Activated naive CD4-positive, alpha-beta T cell treated with anti-CD3 and anti-CD28 coated beads for 36 hours (primary cell): ENCODE measurements around the gene PGM1. TPM values are rescaled to one million over a fixed set of nuclear protein-coding genes. Genes with fewer than 3 reads are reported as not detected.

Experiments used
- CTCF ChIA-PET: fragments of 350-600 bp; sonication (Branson Sonifier 250); formaldehyde crosslinking; loops from one replicate; lab custom pipeline; 2021; ENCODE audit warnings: antibody characterized with exemption; lab: Charles Lee
- DNase-seq: peaks from one replicate; pipeline ENCODE4 v3.0.0-alpha.2; 2020
- H3K27ac Mint-ChIP-seq: one replicate; pipeline ENCODE4 v1.8.0; 2021; ENCODE audit warnings: mild to moderate bottlenecking, mixed read lengths
- H3K27me3 Mint-ChIP-seq: one replicate; pipeline ENCODE4 v1.8.0; 2021; ENCODE audit warnings: low read depth, mixed read lengths
- H3K36me3 Mint-ChIP-seq: one replicate; pipeline ENCODE4 v1.8.0; 2021; ENCODE audit warnings: low read depth, mixed read lengths
- H3K4me1 Mint-ChIP-seq: one replicate; pipeline ENCODE4 v1.8.0; 2021; ENCODE audit warnings: low read depth, mixed read lengths
- H3K4me3 Mint-ChIP-seq: one replicate; pipeline ENCODE4 v1.8.0; 2021; ENCODE audit warnings: mild to moderate bottlenecking, moderate library complexity, mixed read lengths
- H3K9me3 Mint-ChIP-seq: one replicate; pipeline ENCODE4 v1.8.0; 2021; ENCODE audit warnings: mixed read lengths
- intact Hi-C: fragments of 100-400 bp; cut with micrococcal nuclease; formaldehyde crosslinking; loops from one replicate; pipeline ENCODE4 v1.15.1; 2023
- total RNA-seq, 2 experiments: library from RNA; stranded (reverse); gene quantifications; one replicate each; pipeline ENCODE4 v1.2.3, GENCODE V29; 2021

Gene PGM1
- total RNA-seq, 2 experiments from 2014 or later: 25.3 to 27.5 TPM

GRCh38 chr1:63621698-63622097, 28.5 kb downstream of the PGM1 start:
- H3K27me3 Mint-ChIP-seq: no peaks in the 10 kb centered on the region
- H3K36me3 Mint-ChIP-seq: peaks cover 2% of the 10 kb centered on the region
- CTCF ChIA-PET: interaction anchor here (0.8 to 1.4 kb wide), 2 partner anchors 516 to 625 kb away, joined by 4 to 5 read pairs; no protein-coding TSS in a partner anchor
- no peak overlapping the region for H3K4me3 Mint-ChIP-seq
- H3K9me3 Mint-ChIP-seq: no peaks in the 10 kb centered on the region
- intact Hi-C loops: no loop called here
- no peak for DNase-seq
- H3K27ac Mint-ChIP-seq: no peak overlapping the region
- H3K4me1 Mint-ChIP-seq: peaks cover 2% of the 10 kb centered on the region

- CTCF ChIA-PET: interaction anchor here (0.6 to 0.8 kb wide), 2 partner anchors 47 to 622 kb away, joined by 3 to 4 read pairs; no protein-coding TSS in a partner anchor
- Mint-ChIP-seq H3K27ac (no peak overlapping the region), H3K27me3 (no peaks in the 10 kb centered on the region), H3K4me1 (peaks cover 2% of the 10 kb centered on the region), H3K4me3 (no peak overlapping the region), H3K9me3 (no peaks in the 10 kb centered on the region), H3K36me3 (peaks cover 2% of the 10 kb centered on the region)
- no peak for DNase-seq
- intact Hi-C loops: no loop called here
Measured at GRCh38 chr1:63622849-63623566, 29.8 kb downstream of the PGM1 start.

GRCh38 chr1:63623952-63624351, 30.7 kb downstream of the PGM1 start:
- Mint-ChIP-seq H3K27ac (no peak overlapping the region), H3K4me3 (no peak overlapping the region), H3K36me3 (peaks cover 2% of the 10 kb centered on the region), H3K27me3 (no peaks in the 10 kb centered on the region), H3K9me3 (no peaks in the 10 kb centered on the region), H3K4me1 (peaks cover 8% of the 10 kb centered on the region)
- CTCF ChIA-PET: interaction anchor here (0.8 kb wide), 1 partner anchor 621 kb away, joined by 4 read pairs; no protein-coding TSS in a partner anchor
- intact Hi-C loops: no loop called here
- DNase-seq: no peak

- intact Hi-C loops: no loop called here
- CTCF ChIA-PET: interaction anchor here (1.4 kb wide), 1 partner anchor 8 kb away, joined by 4 read pairs; no protein-coding TSS in a partner anchor
- H3K27ac Mint-ChIP-seq: no peak overlapping the region
- no peak overlapping the region for H3K4me3 Mint-ChIP-seq
- H3K27me3 Mint-ChIP-seq: no peaks in the 10 kb centered on the region
- H3K4me1 Mint-ChIP-seq: peaks cover 8% of the 10 kb centered on the region
- no peak for DNase-seq
- peaks cover 2% of the 10 kb centered on the region for H3K36me3 Mint-ChIP-seq
- H3K9me3 Mint-ChIP-seq: no peaks in the 10 kb centered on the region
Measured at GRCh38 chr1:63624911-63625310, 31.7 kb downstream of the PGM1 start.

GRCh38 chr1:63626222-63626621, 33.0 kb downstream of the PGM1 start:
- Mint-ChIP-seq H3K36me3 (peaks cover 4% of the 10 kb centered on the region), H3K4me3 (no peak overlapping the region), H3K27me3 (no peaks in the 10 kb centered on the region), H3K27ac (no peak overlapping the region), H3K4me1 (peaks cover 8% of the 10 kb centered on the region), H3K9me3 (no peaks in the 10 kb centered on the region)
- CTCF ChIA-PET: no interaction called here
- no peak for DNase-seq
- intact Hi-C loops: no loop called here

GRCh38 chr1:63628607-63629006, 35.4 kb downstream of the PGM1 start:
- intact Hi-C loops: no loop called here
- no peak for DNase-seq
- Mint-ChIP-seq H3K4me3 (no peak overlapping the region), H3K4me1 (peaks cover 8% of the 10 kb centered on the region), H3K27me3 (no peaks in the 10 kb centered on the region), H3K36me3 (peaks cover 12% of the 10 kb centered on the region), H3K27ac (no peak overlapping the region), H3K9me3 (no peaks in the 10 kb centered on the region)
- CTCF ChIA-PET: no interaction called here

GRCh38 chr1:63630238-63630637, 37.0 kb downstream of the PGM1 start:
- CTCF ChIA-PET: no interaction called here
- no peaks in the 10 kb centered on the region for H3K27me3 Mint-ChIP-seq
- intact Hi-C loops: no loop called here
- no peaks in the 10 kb centered on the region for H3K9me3 Mint-ChIP-seq
- no peak overlapping the region for H3K4me3 Mint-ChIP-seq
- peaks cover 19% of the 10 kb centered on the region for H3K36me3 Mint-ChIP-seq
- DNase-seq: no peak
- H3K4me1 Mint-ChIP-seq: peaks cover 8% of the 10 kb centered on the region
- H3K27ac Mint-ChIP-seq: no peak overlapping the region

GRCh38 chr1:63630666-63631065, 37.5 kb downstream of the PGM1 start:
- no peak for DNase-seq
- Mint-ChIP-seq H3K27ac (no peak overlapping the region), H3K27me3 (no peaks in the 10 kb centered on the region), H3K4me3 (no peak overlapping the region), H3K4me1 (peaks cover 6% of the 10 kb centered on the region), H3K36me3 (peaks cover 19% of the 10 kb centered on the region), H3K9me3 (no peaks in the 10 kb centered on the region)
- CTCF ChIA-PET: no interaction called here
- intact Hi-C loops: no loop called here

GRCh38 chr1:63632110-63632509, 38.9 kb downstream of the PGM1 start:
- Mint-ChIP-seq H3K4me1 (peaks cover 6% of the 10 kb centered on the region), H3K27ac (no peak overlapping the region), H3K4me3 (no peak overlapping the region), H3K27me3 (no peaks in the 10 kb centered on the region), H3K36me3 (peaks cover 33% of the 10 kb centered on the region), H3K9me3 (no peaks in the 10 kb centered on the region)
- DNase-seq: no peak
- intact Hi-C loops: no loop called here
- CTCF ChIA-PET: no interaction called here

- CTCF ChIA-PET: no interaction called here
- intact Hi-C loops: no loop called here
- H3K36me3 Mint-ChIP-seq: peaks cover 41% of the 10 kb centered on the region
- no peaks in the 10 kb centered on the region for H3K9me3 Mint-ChIP-seq
- no peak overlapping the region for H3K4me3 Mint-ChIP-seq
- no peak overlapping the region for H3K27ac Mint-ChIP-seq
- H3K4me1 Mint-ChIP-seq: peaks cover 4% of the 10 kb centered on the region
- H3K27me3 Mint-ChIP-seq: no peaks in the 10 kb centered on the region
- DNase-seq: no peak
Measured at GRCh38 chr1:63633281-63633680, 40.1 kb downstream of the PGM1 start.

GRCh38 chr1:63634471-63634870, 41.3 kb downstream of the PGM1 start:
- intact Hi-C loops: no loop called here
- Mint-ChIP-seq H3K27ac (no peak overlapping the region), H3K4me1 (no peaks in the 10 kb centered on the region), H3K27me3 (no peaks in the 10 kb centered on the region), H3K36me3 (peaks cover 43% of the 10 kb centered on the region), H3K4me3 (no peak overlapping the region), H3K9me3 (no peaks in the 10 kb centered on the region)
- no peak for DNase-seq
- CTCF ChIA-PET: no interaction called here

- H3K4me1 Mint-ChIP-seq: no peaks in the 10 kb centered on the region
- H3K36me3 Mint-ChIP-seq: peaks cover 46% of the 10 kb centered on the region
- H3K27ac Mint-ChIP-seq: no peak overlapping the region
- H3K9me3 Mint-ChIP-seq: no peaks in the 10 kb centered on the region
- intact Hi-C loops: no loop called here
- CTCF ChIA-PET: interaction anchor here (0.6 kb wide), 1 partner anchor 10 kb away, joined by 4 read pairs; no protein-coding TSS in a partner anchor
- H3K4me3 Mint-ChIP-seq: no peak overlapping the region
- no peak for DNase-seq
- H3K27me3 Mint-ChIP-seq: no peaks in the 10 kb centered on the region
Measured at GRCh38 chr1:63635681-63636080, 42.5 kb downstream of the PGM1 start.
